Measurements from ENCODE around the gene LGALS7B.
"Not testable (repeated sequence)": the region's sequence is repeated elsewhere in the genome, so short reads cannot be mapped to it uniquely, and the experiment has no call there.

Gene LGALS7B

GRCh38 chr19:38770228-38770948, 18.6 kb upstream of the LGALS7B start:
- not testable (repeated sequence) for DNase-seq (ENCODE audit: low spot score)

- not testable (repeated sequence) for DNase-seq (ENCODE audit: low spot score)
These were observed 18.1 kb upstream of the LGALS7B start for GRCh38 chr19:38770949-38771275.

GRCh38 chr19:38771569-38771968, 17.4 kb upstream of the LGALS7B start:
- not testable (repeated sequence) for DNase-seq (ENCODE audit: low spot score)

GRCh38 chr19:38773469-38774177, 15.4 kb upstream of the LGALS7B start, which contains the start of gene LGALS7:
TSS of gene LGALS7 (minus strand) at chr19:38773517. CDS start at chr19:38773492, 25 bp downstream.
- no peak for DNase-seq (ENCODE audit: low spot score)

GRCh38 chr19:38774181-38774950, 14.6 kb upstream of the LGALS7B start:
- no peak for DNase-seq (ENCODE audit: low spot score)

- DNase-seq (ENCODE audit: low spot score) = no peak
These were observed 10.3 kb upstream of the LGALS7B start for GRCh38 chr19:38778733-38779132.

- DNase-seq (ENCODE audit: low spot score) = no peak
These were observed 8.6 kb upstream of the LGALS7B start for GRCh38 chr19:38780443-38780842.

- DNase-seq (ENCODE audit: low spot score) = no peak
These were observed 7.9 kb upstream of the LGALS7B start for GRCh38 chr19:38781058-38781457.

- DNase-seq (ENCODE audit: low spot score) = not testable (repeated sequence)
These were observed 6.8 kb upstream of the LGALS7B start for GRCh38 chr19:38782212-38782611.

- DNase-seq (ENCODE audit: low spot score) = no peak
These were observed 4.8 kb upstream of the LGALS7B start for GRCh38 chr19:38784224-38784623.

- DNase-seq (ENCODE audit: low spot score) = no peak
These were observed 3.8 kb upstream of the LGALS7B start for GRCh38 chr19:38785187-38785699.

- DNase-seq (ENCODE audit: low spot score) = not testable (repeated sequence)
These were observed 2.9 kb upstream of the LGALS7B start for GRCh38 chr19:38786061-38786460.

GRCh38 chr19:38786572-38787265, 2.3 kb upstream of the LGALS7B start:
- DNase-seq (ENCODE audit: low spot score) = no peak

- DNase-seq (ENCODE audit: low spot score) = not testable (repeated sequence)
These were observed 1.8 kb downstream of the LGALS7B start for GRCh38 chr19:38790507-38791403.

GRCh38 chr19:38791451-38792064, 2.6 kb downstream of the LGALS7B start:
- DNase-seq (ENCODE audit: low spot score) = not testable (repeated sequence)

- no peak for DNase-seq (ENCODE audit: low spot score)
These were observed 3.5 kb downstream of the LGALS7B start for GRCh38 chr19:38792250-38793111.

- DNase-seq (ENCODE audit: low spot score) = no peak
These were observed 4.2 kb downstream of the LGALS7B start for GRCh38 chr19:38793177-38793576.

- no peak for DNase-seq (ENCODE audit: low spot score)
These were observed 4.7 kb downstream of the LGALS7B start for GRCh38 chr19:38793671-38794070.

GRCh38 chr19:38795549-38795948, 6.5 kb downstream of the LGALS7B start:
- DNase-seq (ENCODE audit: low spot score) = no peak
